Measurements from ENCODE around the gene TMCC2. TPM values are rescaled to one million over a fixed set of nuclear protein-coding genes. Genes with fewer than 3 reads are reported as not detected.
"Not testable (repeated sequence)": the region's sequence is repeated elsewhere in the genome, so short reads cannot be mapped to it uniquely, and the experiment has no call there.

TMCC2 gene
- total RNA-seq, 1 donor from 2014 or later: 5.6 TPM

GRCh38 chr1:205229399-205229871 lies 1.7 kb downstream of the TMCC2 start:
- no peaks in the 10 kb centered on the region for H3K9me3 Mint-ChIP-seq (ENCODE audit: unreplicated experiment)
- peak; percentile 46 for DNase-seq (ENCODE audit: low spot score)
- peaks cover 3% of the 10 kb centered on the region for H3K36me3 Mint-ChIP-seq (ENCODE audit: low read depth, unreplicated experiment)
- no peak for TF ChIP-seq CTCF (IDR thresholded peaks at IDR 0.05; ENCODE audit: unreplicated experiment)
- peaks cover 10% of the 10 kb centered on the region for H3K27me3 Mint-ChIP-seq (ENCODE audit: unreplicated experiment)
- peak overlapping the region; percentile 94 for H3K4me3 Mint-ChIP-seq (ENCODE audit: unreplicated experiment)
- H3K4me1 Mint-ChIP-seq (ENCODE audit: unreplicated experiment): peaks cover 36% of the 10 kb centered on the region
- H3K27ac Mint-ChIP-seq (ENCODE audit: unreplicated experiment): no peak overlapping the region

- TF ChIP-seq CTCF (IDR thresholded peaks at IDR 0.05; ENCODE audit: unreplicated experiment): no peak
- Mint-ChIP-seq H3K27ac (ENCODE audit: unreplicated experiment) (no peak overlapping the region), H3K4me3 (ENCODE audit: unreplicated experiment) (no peak overlapping the region), H3K36me3 (ENCODE audit: low read depth, unreplicated experiment) (peaks cover 3% of the 10 kb centered on the region), H3K9me3 (ENCODE audit: unreplicated experiment) (no peaks in the 10 kb centered on the region), H3K4me1 (ENCODE audit: unreplicated experiment) (peaks cover 36% of the 10 kb centered on the region), H3K27me3 (ENCODE audit: unreplicated experiment) (peaks cover 10% of the 10 kb centered on the region)
- no peak for DNase-seq (ENCODE audit: low spot score)
Observed at GRCh38 chr1:205229916-205230700, 2.4 kb downstream of the TMCC2 start.

- DNase-seq (ENCODE audit: low spot score): no peak
- H3K27ac Mint-ChIP-seq (ENCODE audit: unreplicated experiment): no peak overlapping the region
- no peaks in the 10 kb centered on the region for H3K9me3 Mint-ChIP-seq (ENCODE audit: unreplicated experiment)
- TF ChIP-seq CTCF (IDR thresholded peaks at IDR 0.05; ENCODE audit: unreplicated experiment): no peak
- no peak overlapping the region for H3K4me3 Mint-ChIP-seq (ENCODE audit: unreplicated experiment)
- H3K4me1 Mint-ChIP-seq (ENCODE audit: unreplicated experiment): peaks cover 36% of the 10 kb centered on the region
- H3K36me3 Mint-ChIP-seq (ENCODE audit: low read depth, unreplicated experiment): peaks cover 3% of the 10 kb centered on the region
- H3K27me3 Mint-ChIP-seq (ENCODE audit: unreplicated experiment): peaks cover 8% of the 10 kb centered on the region
Observed at GRCh38 chr1:205230982-205231381, 3.2 kb downstream of the TMCC2 start.

GRCh38 chr1:205232127-205232820 lies 4.5 kb downstream of the TMCC2 start:
- no peak for TF ChIP-seq CTCF (IDR thresholded peaks at IDR 0.05; ENCODE audit: unreplicated experiment)
- peaks cover 6% of the 10 kb centered on the region for H3K27me3 Mint-ChIP-seq (ENCODE audit: unreplicated experiment)
- H3K9me3 Mint-ChIP-seq (ENCODE audit: unreplicated experiment): no peaks in the 10 kb centered on the region
- peaks cover 34% of the 10 kb centered on the region for H3K4me1 Mint-ChIP-seq (ENCODE audit: unreplicated experiment)
- H3K4me3 Mint-ChIP-seq (ENCODE audit: unreplicated experiment): no peak overlapping the region
- H3K27ac Mint-ChIP-seq (ENCODE audit: unreplicated experiment): no peak overlapping the region
- peaks cover 3% of the 10 kb centered on the region for H3K36me3 Mint-ChIP-seq (ENCODE audit: low read depth, unreplicated experiment)
- no peak for DNase-seq (ENCODE audit: low spot score)

- no peak overlapping the region for H3K27ac Mint-ChIP-seq (ENCODE audit: unreplicated experiment)
- no peak overlapping the region for H3K4me3 Mint-ChIP-seq (ENCODE audit: unreplicated experiment)
- no peak for TF ChIP-seq CTCF (IDR thresholded peaks at IDR 0.05; ENCODE audit: unreplicated experiment)
- peaks cover 39% of the 10 kb centered on the region for H3K4me1 Mint-ChIP-seq (ENCODE audit: unreplicated experiment)
- peaks cover 6% of the 10 kb centered on the region for H3K27me3 Mint-ChIP-seq (ENCODE audit: unreplicated experiment)
- H3K9me3 Mint-ChIP-seq (ENCODE audit: unreplicated experiment): no peaks in the 10 kb centered on the region
- no peak for DNase-seq (ENCODE audit: low spot score)
- peaks cover 3% of the 10 kb centered on the region for H3K36me3 Mint-ChIP-seq (ENCODE audit: low read depth, unreplicated experiment)
Observed at GRCh38 chr1:205232945-205233397, 5.2 kb downstream of the TMCC2 start.

GRCh38 chr1:205233986-205234385 lies 6.2 kb downstream of the TMCC2 start:
- H3K27ac Mint-ChIP-seq (ENCODE audit: unreplicated experiment); H3K4me3 Mint-ChIP-seq (ENCODE audit: unreplicated experiment); DNase-seq (ENCODE audit: low spot score); H3K27me3 Mint-ChIP-seq (ENCODE audit: unreplicated experiment); H3K36me3 Mint-ChIP-seq (ENCODE audit: low read depth, unreplicated experiment); H3K9me3 Mint-ChIP-seq (ENCODE audit: unreplicated experiment): not testable (repeated sequence)
- peaks cover 41% of the 10 kb centered on the region for H3K4me1 Mint-ChIP-seq (ENCODE audit: unreplicated experiment)

Measured in endothelial cell (in vitro differentiated cells).